ENCODE data around the gene STX10.

STX10 gene

DNA sequence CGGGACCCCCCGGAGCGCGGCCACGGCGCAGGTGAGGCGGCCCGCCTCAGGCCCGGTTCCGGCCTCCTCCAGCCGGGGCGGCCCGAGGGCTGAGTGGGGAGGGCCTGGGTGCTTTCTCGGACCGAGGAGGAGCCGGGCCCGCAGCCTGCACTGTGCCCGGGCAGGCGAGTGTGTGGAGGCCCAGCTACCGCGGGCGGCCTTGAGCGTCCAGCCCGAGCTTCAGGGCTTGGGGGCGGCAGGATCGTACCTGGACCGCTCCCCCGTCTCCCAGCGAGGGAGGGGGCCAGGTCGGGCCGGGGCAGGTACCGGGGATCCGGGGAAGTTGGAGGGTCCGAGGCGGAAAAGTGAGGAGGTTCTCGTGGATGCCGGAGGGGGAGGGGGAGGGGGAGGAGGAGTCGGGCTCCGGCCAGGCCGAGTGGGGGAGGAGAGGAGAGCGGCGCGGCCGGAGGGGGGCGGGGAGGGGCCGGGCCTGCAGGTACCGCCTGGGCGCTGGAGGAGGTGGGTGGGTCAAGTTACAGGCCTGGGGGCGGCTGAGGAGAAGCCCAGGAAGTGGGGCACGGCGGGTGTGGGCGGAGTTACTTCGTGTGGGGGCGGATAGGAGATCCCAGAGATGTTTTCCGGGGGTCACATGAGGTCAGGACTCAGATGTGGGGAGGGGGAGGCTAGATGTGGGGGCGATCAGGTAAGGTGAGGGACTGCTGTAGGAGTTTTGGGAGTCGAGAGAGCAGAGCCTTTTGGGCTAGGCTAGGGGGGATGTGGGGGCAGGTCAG lies 31.6 kb downstream of the STX10 start:
- DNase-seq: peak in 1 of 4 experiments; percentile 34

DNA sequence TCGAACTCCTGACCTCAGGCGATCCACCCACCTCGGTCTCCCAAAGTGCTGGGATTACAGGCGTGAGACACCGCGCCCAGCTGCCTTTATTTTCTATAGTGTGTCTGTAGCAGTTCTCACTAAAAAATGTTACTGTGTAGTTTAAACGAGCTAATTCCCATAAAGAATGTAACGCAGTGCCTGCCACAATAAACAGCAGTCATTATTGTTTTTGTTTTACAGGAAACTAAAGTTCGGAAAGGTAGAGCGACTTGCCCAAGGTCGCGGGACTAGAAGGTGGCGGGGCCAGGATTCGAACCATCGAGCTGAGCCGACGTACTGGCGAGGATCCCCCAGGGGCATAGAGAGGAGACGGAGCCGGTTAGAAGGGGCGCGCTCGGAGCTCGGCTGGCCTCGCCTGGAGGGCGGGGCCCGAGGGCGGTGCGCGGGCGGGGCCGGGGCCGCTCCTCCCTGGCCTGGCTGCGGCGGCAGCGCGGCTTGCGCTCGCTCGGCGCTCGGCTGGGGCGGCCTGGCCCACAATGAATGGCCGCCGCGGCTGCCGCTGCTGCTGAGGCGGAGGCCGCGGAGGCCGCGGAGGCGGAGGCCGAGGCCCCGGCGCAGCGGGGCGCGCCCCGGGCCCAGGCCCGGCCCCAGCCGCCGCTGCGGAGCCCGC lies 32.3 kb downstream of the STX10 start, which contains the start of gene NACC1:
Gene NACC1 (plus strand): TSS at position 493 of the 652 bp plus-strand sequence. CDS start 16,944 bp downstream, outside the sequence.
- DNase-seq: peak; percentile 74 to 87 (median 80)

DNA sequence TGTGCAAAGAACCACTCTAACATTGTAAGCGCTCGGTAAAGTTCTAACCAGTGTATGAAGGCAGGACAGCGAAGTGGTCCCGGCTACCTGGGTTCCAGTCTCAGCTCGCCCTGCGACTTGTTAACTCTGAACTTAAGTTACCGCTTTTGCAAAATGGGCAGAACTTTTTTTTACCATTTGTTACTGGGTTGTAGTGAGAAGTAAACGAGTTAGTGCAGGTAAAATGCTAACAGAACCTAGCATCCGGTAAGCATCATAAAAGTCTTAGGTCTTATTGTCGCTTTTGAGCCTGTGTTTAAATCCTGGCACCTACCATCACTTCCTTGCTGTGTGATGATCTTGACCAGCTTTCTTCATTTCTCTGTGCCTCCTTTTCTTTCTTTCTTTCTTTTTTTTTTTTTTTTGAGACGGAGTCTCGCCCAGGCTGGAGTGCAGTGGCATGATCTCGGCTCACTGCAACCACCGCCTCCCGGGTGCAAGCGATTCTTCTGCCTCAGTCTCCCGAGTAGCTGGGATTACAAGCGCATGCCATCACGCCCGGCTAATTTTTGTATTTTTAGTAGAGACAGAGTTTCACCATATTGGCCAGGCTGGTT lies 32.9 kb downstream of the STX10 start:
- no peak for DNase-seq

DNA sequence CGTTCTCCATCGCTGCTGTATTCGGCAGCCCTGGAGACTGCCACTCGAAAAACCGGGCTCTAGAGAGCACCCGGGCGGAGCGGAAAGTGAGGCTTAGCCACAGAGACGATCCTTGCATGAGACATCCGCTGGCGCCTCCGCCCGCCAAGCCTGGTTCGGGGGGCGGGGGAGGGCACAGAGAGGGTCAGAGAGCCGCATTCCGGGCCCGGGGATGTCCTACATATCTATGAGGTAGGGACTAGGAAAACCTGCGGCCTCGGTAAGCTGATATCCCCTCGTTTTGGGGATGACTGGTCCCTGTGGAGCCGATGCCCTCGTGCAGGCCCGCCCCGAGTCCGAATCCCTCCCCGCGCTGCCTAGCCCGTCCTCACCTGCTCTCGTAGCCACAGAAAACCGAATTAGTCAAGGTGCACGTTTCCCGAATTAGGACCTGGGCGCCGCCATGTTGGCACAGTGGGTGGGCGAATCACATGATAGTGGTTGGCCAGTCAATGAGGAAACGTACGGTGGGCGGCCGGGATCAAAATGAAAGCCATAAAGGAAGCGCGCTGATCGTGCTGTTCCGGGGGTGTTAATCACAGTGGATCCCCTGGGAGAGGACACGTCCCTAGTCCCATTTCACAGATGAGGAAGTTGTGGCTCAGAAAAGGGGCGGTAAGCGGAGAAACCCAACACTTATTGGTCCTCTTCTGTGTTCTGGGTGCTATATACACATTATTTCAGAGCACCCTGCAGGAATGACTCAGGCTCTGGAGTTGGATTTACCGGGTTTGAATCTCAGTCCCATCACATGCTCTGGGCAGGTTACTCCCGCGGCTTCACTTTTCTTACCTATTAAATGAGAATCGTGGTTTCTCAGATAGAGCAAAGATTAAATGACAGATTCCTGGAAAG lies 33.6 kb downstream of the STX10 start, which contains the start of gene TRMT1:
Gene TRMT1 (minus strand): TSS at position 459 of the 894 bp plus-strand sequence. CDS start 341 bp downstream, at position 118.
- DNase-seq: peak; percentile 76 to 90 (median 82)

DNA sequence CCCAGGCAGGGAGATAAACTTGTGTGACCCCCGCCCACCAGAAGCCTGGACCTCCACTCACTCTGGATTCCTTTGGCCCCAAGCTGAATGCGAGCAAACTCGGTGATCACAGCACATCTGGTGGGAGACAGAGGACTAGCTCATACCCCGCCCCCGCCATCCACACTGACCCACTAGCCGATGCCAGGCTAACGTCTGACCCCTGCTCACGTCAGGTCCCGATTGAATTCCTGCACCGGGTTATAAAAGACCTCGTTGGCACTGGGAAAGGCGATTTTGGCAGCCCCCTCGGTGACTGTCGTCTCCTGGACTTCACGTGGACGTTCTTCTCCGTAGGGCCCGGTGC lies 34.3 kb downstream of the STX10 start:
- no peak for DNase-seq

DNA sequence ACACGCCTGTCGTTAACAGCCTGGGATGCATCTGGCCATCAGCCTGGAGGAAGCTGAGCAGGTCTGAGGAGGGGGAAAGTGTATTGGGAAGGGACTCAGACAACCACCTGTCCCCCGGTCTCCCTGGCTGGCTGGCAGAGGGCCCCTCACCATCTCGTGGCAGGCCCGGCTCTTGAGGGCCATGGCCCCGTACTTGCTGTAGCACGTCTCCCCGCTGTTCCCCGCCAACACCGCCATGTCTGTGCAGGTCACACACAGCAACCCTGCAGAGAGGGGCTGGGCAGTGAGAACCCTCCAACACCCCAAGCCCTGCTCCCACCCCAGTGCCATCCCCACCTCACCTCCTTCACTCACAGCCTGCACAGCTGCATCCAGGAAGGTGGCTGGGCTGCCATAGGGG lies 37.6 kb downstream of the STX10 start:
- DNase-seq: no peak

DNA sequence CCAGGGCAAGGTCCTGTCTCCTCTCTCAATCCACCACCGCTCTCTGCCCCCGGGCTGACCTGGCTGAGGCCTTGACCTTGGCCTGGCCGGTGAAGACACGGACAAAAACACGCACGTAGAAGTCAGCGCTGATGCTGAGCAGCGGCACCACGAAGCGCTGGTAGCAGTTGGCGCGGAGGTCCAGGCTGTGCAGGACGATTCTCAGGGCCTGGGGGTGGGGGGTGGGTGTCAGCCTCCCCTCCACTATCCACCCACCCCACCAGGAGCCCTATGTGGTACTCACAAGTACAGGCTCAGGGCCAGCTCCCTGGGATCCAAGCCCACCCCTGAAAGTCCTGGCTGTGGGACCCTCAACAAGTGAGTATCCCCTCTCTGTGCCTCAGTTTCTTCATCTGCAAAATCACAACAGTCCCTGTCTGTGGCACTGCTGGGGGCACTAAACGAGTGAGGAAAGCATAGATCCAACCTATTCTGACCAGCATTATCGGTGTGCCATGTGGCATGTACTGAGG lies 40.0 kb downstream of the STX10 start:
- DNase-seq: no peak

DNA sequence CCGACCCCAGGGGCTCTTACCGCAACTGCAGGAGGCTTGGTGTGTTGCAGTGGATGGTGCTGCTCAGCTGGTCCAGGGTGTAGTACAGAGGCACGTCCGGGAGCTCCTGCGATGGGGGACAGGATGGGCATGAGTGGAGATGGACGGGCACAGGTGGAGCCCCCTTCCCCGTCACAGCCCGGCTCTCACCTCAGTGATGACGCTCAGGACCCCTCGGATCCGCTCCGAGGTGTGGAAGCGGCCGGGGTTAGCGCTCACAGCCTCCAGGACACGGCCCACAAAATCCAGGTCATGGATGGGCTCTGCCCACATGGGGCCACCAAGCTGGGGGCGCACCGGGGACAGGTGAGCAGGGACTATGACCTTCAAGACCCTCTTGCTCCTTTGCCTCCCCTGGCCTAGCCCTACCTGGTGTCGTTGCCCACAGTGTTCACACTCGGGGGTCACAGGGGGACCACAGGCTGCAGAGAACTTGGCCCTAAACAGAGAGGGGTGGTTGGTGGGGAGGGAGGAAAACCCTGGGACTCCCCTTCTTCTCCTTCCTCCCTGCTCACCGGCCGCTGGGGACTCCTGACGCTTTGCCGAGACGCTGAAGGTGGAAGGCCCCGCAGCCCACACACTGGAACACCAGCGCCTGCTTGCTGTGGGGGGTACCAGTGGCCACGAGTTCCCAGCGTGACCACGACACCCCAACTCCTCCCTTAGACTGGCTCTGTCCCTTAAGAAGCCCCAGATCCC lies 40.6 kb downstream of the STX10 start:
- DNase-seq: no peak

DNA sequence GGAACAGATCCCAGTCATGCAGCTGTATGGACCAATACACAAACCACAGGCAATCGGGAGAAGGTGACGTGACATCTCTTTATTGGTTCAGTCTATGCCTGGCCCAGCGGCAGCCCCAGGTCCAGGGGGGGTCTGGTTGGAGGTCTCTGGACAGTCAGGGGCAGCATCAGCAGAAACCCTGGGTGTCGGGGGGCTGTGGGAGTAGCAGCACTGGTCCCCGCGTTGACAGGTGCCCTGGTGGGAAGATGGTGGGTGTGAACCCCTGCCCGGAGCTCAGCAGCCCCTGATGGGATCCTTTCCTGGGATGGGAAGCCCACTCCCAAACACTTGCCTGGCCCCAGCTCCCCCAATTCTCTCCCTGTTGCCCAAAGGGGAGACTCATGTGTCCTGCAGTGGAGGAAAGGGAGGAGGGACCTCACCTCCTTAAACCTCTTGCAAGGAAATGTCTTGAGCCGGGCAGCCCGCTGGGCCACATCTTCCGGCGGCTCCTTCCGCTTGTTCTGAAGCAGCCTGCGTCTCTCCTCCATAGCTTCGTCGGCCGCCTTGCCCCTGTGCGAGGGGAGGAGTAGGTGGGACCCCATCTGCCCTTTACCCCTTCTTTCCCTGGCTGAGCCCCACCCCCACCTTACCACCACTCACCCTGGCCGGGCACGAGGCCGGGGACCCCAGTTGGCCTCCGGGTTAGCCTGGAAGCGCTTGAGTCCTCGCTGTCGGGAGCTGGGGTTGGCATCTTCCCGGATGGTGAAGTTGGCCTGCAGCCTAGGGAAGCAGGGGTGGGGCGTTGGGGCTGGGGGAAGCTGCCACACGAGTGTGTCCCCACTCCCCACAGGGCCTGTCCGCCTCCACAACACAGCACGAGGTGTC lies 45.1 kb downstream of the STX10 start:
- no peak for DNase-seq

DNA sequence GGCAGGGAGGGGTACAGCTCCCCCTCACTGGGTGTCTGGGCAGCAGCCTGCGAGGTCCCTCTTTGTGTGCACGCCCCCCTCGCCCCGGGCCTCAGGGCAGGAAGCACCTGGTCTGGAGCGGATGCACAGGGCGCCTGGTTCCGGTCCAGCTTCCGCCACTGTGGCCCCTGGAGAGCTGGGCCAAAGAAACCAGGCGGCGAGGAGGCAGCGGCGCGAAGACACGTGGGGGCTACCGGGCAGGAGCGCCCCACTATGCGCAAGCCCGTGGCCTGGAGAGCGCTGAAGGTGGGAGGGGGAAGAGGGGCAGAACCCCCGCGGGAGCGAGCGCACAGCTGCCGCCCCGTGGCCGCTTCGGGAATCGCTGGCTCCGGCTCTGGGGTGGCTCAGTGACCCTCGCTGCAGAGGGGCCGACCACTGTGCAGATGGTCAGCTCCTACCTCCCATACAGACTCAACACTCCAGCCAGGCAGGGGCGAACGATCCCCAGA lies 45.8 kb downstream of the STX10 start:
- DNase-seq: peak; percentile 36 to 58 (median 44)

DNA sequence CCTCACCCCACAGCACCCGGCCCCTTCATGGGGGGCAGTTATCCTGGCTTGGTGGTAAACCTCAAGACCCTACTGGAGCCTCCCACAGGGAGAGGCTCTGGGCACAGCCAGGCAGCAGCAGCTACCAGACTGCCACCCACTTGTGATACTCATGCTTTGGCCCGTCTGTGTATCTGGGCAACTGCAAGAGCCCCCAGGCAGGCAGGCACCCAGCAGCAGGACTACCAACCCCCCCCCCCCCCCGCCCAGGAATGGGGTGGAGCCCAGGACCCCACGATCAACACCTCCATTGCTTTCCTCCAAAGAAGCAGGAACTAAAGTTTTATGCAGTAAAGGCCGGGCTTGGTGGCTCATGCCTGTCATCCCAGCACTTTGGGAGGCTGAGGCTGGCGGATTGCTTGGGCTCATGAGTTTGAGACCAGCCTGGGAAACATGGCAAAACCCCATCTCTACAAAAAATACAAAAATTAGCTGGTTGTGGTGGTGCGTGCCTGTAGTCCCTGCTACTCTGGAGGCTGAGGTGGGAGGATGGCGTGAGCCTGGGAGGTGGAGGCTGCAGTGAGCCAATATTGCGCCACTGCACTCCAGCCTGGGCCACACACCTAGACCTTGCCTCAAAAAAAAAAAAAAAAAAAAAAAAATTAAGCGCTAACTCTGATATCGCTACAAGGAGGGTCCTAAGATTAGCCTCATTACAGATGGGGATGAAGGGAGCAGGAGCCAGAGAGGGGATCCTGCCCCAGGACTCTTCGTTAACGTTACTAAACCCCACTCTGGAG lies 46.4 kb downstream of the STX10 start:
- DNase-seq: no peak

DNA sequence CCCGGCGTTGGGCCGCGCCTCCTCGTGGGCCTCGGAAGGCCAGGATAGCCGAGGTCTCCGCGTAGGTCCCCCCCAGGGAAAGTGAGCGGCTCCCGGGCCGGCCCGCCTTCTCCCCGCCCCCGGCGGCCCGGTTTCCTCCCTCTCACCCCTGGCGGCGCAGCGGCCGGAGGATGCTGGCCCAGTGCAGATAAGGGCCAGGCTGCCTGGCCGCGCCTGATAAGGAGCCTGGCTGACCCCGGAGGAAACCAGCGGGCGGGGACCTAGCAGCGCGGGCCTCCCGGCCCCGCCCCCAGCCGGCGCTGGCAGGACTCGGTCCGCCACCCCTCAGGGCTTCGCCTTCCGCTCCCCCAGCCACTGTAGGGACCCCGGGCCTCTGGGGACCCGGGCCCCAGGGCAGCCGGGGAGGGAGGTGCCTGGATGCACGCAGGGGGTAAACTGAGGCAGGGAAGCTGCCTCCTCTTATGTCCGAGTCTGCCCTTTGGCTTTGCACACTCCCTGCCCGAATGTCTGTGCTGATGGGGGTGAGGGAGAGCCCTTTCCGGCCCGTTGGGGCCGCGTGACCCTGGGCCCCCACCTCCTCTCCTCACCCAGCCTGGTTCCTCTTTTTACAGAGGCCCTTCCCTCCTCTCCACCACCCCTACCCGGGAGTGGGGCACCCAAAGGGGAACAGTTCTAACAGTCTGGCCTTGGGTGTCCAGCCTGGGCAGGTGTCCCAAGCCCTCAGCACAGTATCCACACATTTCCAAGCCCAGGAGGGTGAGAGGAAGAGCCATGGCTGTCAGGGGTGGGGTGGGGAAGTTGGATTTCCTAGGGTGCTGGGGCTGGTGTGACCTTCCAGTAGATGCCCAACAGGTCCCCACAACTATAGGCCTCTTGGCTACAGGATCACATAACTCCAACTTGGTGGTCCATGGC lies 47.3 kb downstream of the STX10 start, which contains the start of gene LYL1:
Gene LYL1 (minus strand): TSS at position 193 of the 915 bp plus-strand sequence. CDS start 1,687 bp downstream, outside the sequence.
- no peak for DNase-seq

DNA sequence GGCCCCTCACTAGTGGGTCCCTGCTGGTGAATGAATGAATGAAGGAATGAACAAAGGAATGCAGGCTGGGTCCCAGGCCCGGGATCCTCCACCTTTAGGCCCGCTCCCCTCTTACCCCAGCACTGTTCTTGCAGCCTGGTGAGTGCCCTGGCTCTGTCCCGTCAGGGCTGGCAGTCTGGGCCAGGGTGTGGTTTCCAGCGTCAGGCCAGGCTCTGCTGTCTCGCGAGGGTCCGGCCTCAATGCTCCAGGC lies 47.8 kb downstream of the STX10 start:
- no peak for DNase-seq

DNA sequence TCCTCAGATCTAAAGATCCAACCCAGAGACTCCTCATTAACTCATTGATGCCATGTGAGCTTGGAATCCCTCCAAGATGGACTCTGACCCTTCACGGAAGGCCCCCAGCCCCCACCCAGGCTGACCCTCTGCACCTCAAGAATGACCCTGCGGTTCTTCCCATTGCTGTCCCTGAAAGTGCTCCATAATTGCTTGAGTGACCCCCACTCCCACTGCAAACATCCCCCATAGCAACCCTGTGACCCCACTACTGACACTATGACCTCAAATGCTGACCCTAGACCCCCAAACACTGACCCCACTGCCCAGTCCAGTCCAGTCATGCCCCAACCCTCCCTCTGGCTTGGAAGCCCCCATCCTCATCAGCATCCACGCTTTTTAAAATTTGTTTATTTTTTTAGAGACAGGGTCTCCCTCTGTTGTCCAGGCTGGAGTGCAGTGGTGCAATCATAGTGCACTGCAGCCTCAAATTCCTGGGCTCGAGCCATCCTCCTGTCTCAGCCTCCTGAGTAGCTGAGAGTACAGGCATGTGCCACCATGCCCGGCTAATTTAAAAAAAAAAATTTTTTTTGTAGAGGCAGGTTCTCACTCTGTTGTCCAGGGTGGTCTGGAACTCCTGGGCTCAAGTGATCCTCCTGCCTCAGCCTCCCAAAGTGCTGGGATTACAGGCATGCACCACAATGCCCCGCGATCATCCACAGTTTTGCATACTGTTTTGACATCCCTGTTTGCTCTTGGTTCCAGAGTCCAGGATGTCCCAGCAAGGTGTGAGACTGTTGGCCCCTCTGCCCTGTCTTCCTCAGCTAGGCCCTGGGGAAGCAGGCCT lies 48.4 kb downstream of the STX10 start:
- no peak for DNase-seq

DNA sequence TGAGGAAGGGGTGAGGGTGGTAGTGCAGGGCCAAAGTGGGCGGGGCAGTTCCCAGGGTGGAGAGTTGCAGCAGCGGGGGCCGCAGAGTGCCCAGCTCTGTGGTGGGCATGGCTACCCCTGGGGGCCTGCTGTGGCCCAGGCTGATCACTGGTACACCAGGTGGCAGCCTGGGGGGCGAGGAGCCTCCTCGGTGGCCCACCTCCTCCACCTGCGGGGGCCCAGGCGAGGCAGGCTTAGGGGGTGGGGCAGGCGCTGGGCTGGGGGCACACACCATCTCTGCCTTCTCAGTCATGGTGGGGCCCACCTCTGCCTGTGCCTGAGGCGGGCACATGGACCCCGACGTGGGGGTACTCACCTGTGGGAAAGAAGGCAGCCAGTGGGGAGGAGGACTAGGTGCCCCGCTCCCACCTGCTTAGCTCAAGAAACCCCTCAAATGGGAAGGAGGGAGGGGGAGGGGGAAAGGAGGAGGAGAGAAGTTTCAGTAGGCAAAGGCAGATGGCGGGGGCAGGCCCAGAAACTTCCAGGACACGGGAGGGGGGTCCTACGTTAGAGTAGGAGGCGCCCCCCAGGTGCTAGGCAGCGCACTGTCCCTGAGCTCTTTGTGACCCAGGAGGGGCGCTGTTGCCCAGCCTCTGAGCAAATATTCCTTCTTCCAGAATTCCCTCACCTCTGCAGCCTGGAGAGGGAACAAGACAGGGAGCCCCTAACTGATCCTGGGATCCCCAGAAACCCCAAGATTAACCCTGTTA lies 49.2 kb downstream of the STX10 start:
- DNase-seq: no peak

DNA sequence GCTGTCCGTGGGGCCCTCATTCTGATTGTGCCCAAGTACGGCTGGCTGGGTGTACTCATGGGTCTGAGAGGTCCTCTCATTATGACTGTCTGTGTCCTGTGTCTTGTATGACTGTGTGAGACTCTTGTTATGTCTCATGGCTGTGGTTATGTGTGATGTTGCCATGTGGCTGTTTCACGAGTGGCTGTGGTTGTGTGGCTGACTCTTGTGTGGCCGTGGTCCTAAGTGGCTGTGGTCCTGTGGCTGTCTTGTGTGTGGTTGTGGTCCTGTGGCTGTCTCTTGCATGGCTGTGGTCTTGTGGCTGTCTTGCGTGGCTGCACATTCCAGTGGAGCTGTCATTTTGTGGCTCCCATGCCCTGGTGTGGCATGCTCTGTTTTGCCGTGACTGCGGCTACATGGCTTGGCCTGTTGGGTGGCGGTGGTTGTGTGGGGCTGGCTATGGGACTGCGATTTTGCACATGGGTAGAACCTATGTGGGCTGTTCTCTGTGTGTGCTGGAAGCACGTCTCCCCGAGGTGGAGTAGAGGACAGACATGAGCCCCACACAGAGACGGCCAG lies 50.1 kb downstream of the STX10 start:
- DNase-seq: peak in 2 of 4 experiments; percentile 33 to 49
